H1 (cell line): ENCODE measurements around the gene SLC6A6. TPM values are rescaled to one million over a fixed set of nuclear protein-coding genes. Genes with fewer than 3 reads are reported as not detected.

Source experiments
- POLR2A ChIP-seq, 2 experiments: IDR thresholded peaks; 1 replicate in 1 of 2; 2 replicates in 1 of 2; pipeline ENCODE4 v1.6.1; 2011; ENCODE audit warnings: low read depth in 2 of 2, low read length in 2 of 2, mild to moderate bottlenecking in 2 of 2; ENCODE audit errors: control extremely low read depth in 1 of 2
- SAP30 ChIP-seq: fragments of 300-600 bp; sonication (generic); IDR thresholded peaks from 2 replicates; pipeline ENCODE4 v1.7.1; 2012; ENCODE audit warnings: low read length, moderate library complexity, mild to moderate bottlenecking, inconsistent platforms; ENCODE audit not compliant: insufficient read depth, insufficient replicate concordance
- polyA plus RNA-seq, 7 experiments: library from polyadenylated mRNA; depleted of rRNA in 3 of 7; stranded (reverse) in 5 of 7; unstranded in 2 of 7; fragments of >200 nt in 5 of 7; fragments of 200-250 nt in 2 of 7; gene quantifications; 1 replicate in 5 of 7; 2 replicates in 1 of 7; 4 replicates in 1 of 7; pipeline versions ENCODE4 v1.2.1 to v1.2.3, GENCODE V29; 2011 to 2013; ENCODE audit warnings: missing spikeins in 2 of 7, mixed read lengths in 2 of 7
- total RNA-seq: library from RNA; stranded (reverse); fragmentation: NEBNext Ultra II Directional; extraction: Animal tissue kit (Norgen Biotek cat#: 25700); gene quantifications from 2 replicates; pipeline ENCODE4 v1.2.1, GENCODE V29; 2021
- TF ChIP-seq, protein P1 (sequence below), 3 experiments: IDR thresholded peaks; 1 replicate in 2 of 3; 2 replicates in 1 of 3; pipeline versions ENCODE4 v1.5.1 to v1.6.1; 2011; ENCODE audit warnings: low read length in 3 of 3, mild to moderate bottlenecking in 3 of 3, inconsistent platforms in 2 of 3, low read depth in 1 of 3, moderate library complexity in 1 of 3; ENCODE audit not compliant: insufficient read depth in 1 of 3; ENCODE audit errors: control extremely low read depth in 1 of 3

Gene SLC6A6
- total and polyA plus RNA-seq, 2 of the 8 experiments (the other 6 are each of a cell fraction or from before 2014, with no cell fraction given) = 66.2 to 144 TPM

DNA sequence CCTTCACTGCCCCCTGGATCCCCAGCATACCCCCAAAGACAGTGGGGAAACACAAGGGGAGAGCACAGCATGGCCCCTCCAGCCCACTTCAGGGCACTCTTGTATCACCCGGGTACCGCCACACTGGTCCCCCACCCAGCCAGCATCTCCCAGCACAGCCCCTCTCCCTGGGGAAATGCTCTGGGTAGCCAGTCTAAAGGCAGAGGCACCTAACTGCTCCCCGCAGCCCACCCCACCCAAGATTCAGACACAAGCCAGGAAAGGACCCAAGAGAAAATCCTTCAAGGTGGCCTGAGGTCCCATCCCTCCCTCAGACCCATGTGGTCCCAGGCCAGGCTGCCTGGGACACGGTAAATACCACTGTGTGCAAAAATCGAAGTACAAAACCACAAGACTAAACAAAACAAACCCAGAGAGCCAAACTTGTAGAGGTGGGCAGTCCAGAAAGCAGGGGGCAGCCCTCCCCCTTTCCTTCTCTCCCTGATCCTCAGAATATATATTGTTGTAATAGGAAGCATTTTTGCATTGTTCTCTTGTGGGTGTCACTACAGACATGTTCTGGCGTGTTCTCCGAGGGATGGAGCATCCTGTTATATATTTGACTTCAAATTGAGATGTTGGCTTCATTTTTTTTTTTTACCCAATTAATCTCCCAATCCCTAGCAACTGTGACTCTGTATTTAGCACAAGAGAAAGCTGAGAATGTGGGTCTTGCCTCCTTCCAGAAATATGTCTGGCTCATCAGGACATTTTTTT lies 86.1 kb downstream of the SLC6A6 start (continued):
- TF ChIP-seq POLR2A (IDR thresholded peaks at IDR 0.05; ENCODE audit: control extremely low read depth in 1 of 2, low read depth in 2 of 2, low read length in 2 of 2) (no peak), SAP30 (no peak)
- TF ChIP-seq, protein P1, sequence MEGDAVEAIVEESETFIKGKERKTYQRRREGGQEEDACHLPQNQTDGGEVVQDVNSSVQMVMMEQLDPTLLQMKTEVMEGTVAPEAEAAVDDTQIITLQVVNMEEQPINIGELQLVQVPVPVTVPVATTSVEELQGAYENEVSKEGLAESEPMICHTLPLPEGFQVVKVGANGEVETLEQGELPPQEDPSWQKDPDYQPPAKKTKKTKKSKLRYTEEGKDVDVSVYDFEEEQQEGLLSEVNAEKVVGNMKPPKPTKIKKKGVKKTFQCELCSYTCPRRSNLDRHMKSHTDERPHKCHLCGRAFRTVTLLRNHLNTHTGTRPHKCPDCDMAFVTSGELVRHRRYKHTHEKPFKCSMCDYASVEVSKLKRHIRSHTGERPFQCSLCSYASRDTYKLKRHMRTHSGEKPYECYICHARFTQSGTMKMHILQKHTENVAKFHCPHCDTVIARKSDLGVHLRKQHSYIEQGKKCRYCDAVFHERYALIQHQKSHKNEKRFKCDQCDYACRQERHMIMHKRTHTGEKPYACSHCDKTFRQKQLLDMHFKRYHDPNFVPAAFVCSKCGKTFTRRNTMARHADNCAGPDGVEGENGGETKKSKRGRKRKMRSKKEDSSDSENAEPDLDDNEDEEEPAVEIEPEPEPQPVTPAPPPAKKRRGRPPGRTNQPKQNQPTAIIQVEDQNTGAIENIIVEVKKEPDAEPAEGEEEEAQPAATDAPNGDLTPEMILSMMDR (IDR thresholded peaks at IDR 0.05; ENCODE audit: control extremely low read depth in 1 of 3, insufficient read depth in 1 of 3, low read depth in 1 of 3, low read length in 3 of 3) = no peak
